ENCODE data around the gene CCDC88A. TPM values are rescaled to one million over a fixed set of nuclear protein-coding genes. Genes with fewer than 3 reads are reported as not detected.
"Not testable (repeated sequence)": the region's sequence is repeated elsewhere in the genome, so short reads cannot be mapped to it uniquely, and the experiment has no call there.

The CCDC88A gene
- total RNA-seq, 1 experiment from 2014 or later: 21.6 TPM

DNA sequence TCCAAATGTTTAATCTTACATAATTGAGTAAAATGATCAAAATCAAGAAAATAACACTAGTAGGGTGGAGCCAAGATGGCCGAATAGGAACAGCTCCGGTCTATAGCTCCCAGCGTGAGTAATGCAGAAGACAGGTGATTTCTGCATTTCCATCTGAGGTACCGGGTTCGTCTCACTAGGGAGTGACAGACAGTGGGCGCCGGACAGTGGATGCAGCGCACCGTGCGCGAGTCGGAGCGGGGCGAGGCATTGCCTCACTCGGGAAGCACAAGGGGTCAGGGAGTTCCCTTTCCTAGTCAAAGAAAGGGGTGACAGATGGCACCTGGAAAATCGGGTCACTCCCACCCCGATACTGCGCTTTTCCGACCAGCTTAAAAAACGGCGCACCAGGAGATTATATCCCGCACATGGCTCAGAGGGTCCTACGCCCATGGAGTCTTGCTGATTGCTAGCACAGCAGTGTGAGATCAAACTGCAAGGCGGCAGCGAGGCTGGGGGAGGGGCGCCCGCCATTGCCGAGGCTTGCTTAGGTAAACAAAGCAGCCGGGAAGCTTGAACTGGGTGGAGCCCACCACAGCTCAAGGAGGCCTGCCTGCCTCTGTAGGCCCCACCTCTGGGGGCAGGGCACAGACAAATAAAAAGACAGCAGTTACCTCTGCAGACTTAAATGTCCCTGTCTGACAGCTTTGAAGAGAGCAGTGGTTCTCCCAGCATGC lies 22.5 kb upstream of the CCDC88A start:
- BruUV-seq (replicated peaks); DNase-seq; POLR2A ChIA-PET (ENCODE audit: unreplicated experiment); H3F3A ChIP-seq (ENCODE audit: low read length, unreplicated experiment); H2AFZ ChIP-seq (ENCODE audit: low read length); H3K9me3 ChIP-seq (ENCODE audit: low read length); H3K27me3 ChIP-seq (ENCODE audit: low read length); H3K27ac ChIP-seq (ENCODE audit: low read length); H3K9me2 ChIP-seq (replicated peaks; ENCODE audit: low read length); intact Hi-C loops (cut with micrococcal nuclease); H3K4me2 ChIP-seq (ENCODE audit: low read length); ATAC-seq; H3K4me1 ChIP-seq (ENCODE audit: insufficient read depth, low read length); H4K20me1 ChIP-seq (ENCODE audit: low read length); CTCF ChIA-PET; H3K4me3 ChIP-seq (ENCODE audit: low read length); H3K79me2 ChIP-seq (ENCODE audit: low read length); H3K9ac ChIP-seq (ENCODE audit: low read length); H3K36me3 ChIP-seq (ENCODE audit: low read depth, low read length): not testable (repeated sequence)

DNA sequence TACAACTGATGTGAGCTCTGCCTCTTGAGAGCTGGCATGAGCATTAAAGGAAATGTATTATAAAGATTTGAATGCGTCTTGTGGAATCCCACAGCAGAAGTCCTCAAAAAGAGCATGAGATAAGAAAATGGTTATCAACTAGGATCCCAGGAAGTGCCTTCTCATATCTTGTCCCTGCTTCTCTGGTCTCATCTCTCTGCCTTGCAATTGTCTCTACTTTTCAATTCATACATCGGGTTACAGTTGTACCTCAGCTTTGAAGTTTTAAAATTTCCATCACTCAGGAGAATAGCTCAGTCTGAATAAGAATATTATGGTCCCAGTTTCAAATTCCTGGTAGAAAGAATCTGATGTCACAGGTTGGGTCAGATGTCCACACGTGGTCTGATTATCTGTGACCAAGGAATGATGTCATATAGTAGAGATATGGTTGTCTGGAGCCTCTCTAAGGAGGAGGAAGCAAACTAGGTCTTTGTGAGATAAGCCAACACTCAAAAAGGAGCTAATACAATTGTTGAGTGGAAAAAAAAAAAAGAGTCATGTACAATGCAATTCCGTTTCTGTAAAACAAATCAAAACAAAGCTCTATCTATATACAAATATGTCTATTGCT lies 21.7 kb upstream of the CCDC88A start:
- Histone ChIP-seq H3K4me2 (ENCODE audit: low read length) (no peak overlapping the region), H4K20me1 (ENCODE audit: low read length) (no peaks in the 10 kb centered on the region), H3K9ac (ENCODE audit: low read length) (no peak overlapping the region), H3K27ac (ENCODE audit: low read length) (no peak overlapping the region), H3K9me2 (replicated peaks; ENCODE audit: low read length) (no peaks in the 10 kb centered on the region), H3F3A (ENCODE audit: low read length, unreplicated experiment) (no peaks in the 10 kb centered on the region), H3K36me3 (ENCODE audit: low read depth, low read length) (no peaks in the 10 kb centered on the region), H3K79me2 (ENCODE audit: low read length) (no peaks in the 10 kb centered on the region), H3K27me3 (ENCODE audit: low read length) (no peaks in the 10 kb centered on the region), H3K4me3 (ENCODE audit: low read length) (no peak overlapping the region), H3K4me1 (ENCODE audit: insufficient read depth, low read length) (no peaks in the 10 kb centered on the region), H3K9me3 (ENCODE audit: low read length) (no peaks in the 10 kb centered on the region), H2AFZ (ENCODE audit: low read length) (no peak overlapping the region)
- CTCF ChIA-PET: no interaction called here
- no peak for DNase-seq
- TF ChIP-seq EZH2 (IDR thresholded peaks at IDR 0.05; ENCODE audit: low read length, unreplicated experiment): no peak
- TF ChIP-seq, protein P1, sequence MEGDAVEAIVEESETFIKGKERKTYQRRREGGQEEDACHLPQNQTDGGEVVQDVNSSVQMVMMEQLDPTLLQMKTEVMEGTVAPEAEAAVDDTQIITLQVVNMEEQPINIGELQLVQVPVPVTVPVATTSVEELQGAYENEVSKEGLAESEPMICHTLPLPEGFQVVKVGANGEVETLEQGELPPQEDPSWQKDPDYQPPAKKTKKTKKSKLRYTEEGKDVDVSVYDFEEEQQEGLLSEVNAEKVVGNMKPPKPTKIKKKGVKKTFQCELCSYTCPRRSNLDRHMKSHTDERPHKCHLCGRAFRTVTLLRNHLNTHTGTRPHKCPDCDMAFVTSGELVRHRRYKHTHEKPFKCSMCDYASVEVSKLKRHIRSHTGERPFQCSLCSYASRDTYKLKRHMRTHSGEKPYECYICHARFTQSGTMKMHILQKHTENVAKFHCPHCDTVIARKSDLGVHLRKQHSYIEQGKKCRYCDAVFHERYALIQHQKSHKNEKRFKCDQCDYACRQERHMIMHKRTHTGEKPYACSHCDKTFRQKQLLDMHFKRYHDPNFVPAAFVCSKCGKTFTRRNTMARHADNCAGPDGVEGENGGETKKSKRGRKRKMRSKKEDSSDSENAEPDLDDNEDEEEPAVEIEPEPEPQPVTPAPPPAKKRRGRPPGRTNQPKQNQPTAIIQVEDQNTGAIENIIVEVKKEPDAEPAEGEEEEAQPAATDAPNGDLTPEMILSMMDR (conservative IDR thresholded peaks at IDR 0.05; ENCODE audit: low read depth, low read length): no peak
- no peak for TF ChIP-seq EZH2phosphoT487 (IDR thresholded peaks at IDR 0.05; ENCODE audit: borderline replicate concordance, low read length)
- BruUV-seq (replicated peaks): no TSS peak
- POLR2A ChIA-PET (ENCODE audit: unreplicated experiment): interaction anchor here (0.7 kb wide), 1 partner anchor 252 kb away, joined by 5 read pairs; no protein-coding TSS in a partner anchor
- no peak for ATAC-seq
- intact Hi-C loops (cut with micrococcal nuclease): no loop called here

- BruUV-seq (replicated peaks): no TSS peak
- POLR2A ChIA-PET (ENCODE audit: unreplicated experiment): no interaction called here
- intact Hi-C loops (cut with micrococcal nuclease): no loop called here
Observed at GRCh38 chr2:55439101-55439397, 19.4 kb upstream of the CCDC88A start.

More at GRCh38 chr2:55439101-55439397, 19.4 kb upstream of the CCDC88A start:
- H3K9me3 ChIP-seq (ENCODE audit: low read length): no peaks in the 10 kb centered on the region
- no peaks in the 10 kb centered on the region for H3F3A ChIP-seq (ENCODE audit: low read length, unreplicated experiment)
- H3K4me3 ChIP-seq (ENCODE audit: low read length): no peak overlapping the region
- H3K9ac ChIP-seq (ENCODE audit: low read length): no peak overlapping the region
- no peaks in the 10 kb centered on the region for H3K79me2 ChIP-seq (ENCODE audit: low read length)
- no peaks in the 10 kb centered on the region for H3K27me3 ChIP-seq (ENCODE audit: low read length)
- H3K27ac ChIP-seq (ENCODE audit: low read length): no peak overlapping the region
- no peak overlapping the region for H3K4me2 ChIP-seq (ENCODE audit: low read length)
- H3K36me3 ChIP-seq (ENCODE audit: low read depth, low read length): no peaks in the 10 kb centered on the region
- H2AFZ ChIP-seq (ENCODE audit: low read length): no peak overlapping the region
- ATAC-seq (no peak), DNase-seq (no peak)
- no peak for TF ChIP-seq EZH2 (IDR thresholded peaks at IDR 0.05; ENCODE audit: low read length, unreplicated experiment)
- TF ChIP-seq, protein P1 (conservative IDR thresholded peaks at IDR 0.05; ENCODE audit: low read depth, low read length): no peak
- TF ChIP-seq EZH2phosphoT487 (IDR thresholded peaks at IDR 0.05; ENCODE audit: borderline replicate concordance, low read length): no peak
- H3K4me1 ChIP-seq (ENCODE audit: insufficient read depth, low read length): no peaks in the 10 kb centered on the region
- CTCF ChIA-PET: no interaction called here
- no peaks in the 10 kb centered on the region for H3K9me2 ChIP-seq (replicated peaks; ENCODE audit: low read length)
- H4K20me1 ChIP-seq (ENCODE audit: low read length): no peaks in the 10 kb centered on the region
